ENCODE results near the gene SEMA3A. TPM values are rescaled to one million over a fixed set of nuclear protein-coding genes. Genes with fewer than 3 reads are reported as not detected.
A peak's percentile ranks its signal among the peaks of the same experiment; 100 is the strongest.
"Not testable (repeated sequence)": the region's sequence is repeated elsewhere in the genome, so short reads cannot be mapped to it uniquely, and the experiment has no call there.

Gene SEMA3A
- total RNA-seq, 1 experiment from 2014 or later: 43.3 TPM

GRCh38 chr7:84069999-84070500 lies 124.5 kb downstream of the SEMA3A start:
- no peak for ATAC-seq
- intact Hi-C loops (cut with micrococcal nuclease; ENCODE audit: unreplicated experiment): no loop called here

GRCh38 chr7:84069033-84069432 lies 125.6 kb downstream of the SEMA3A start:
- no TSS peak for BruUV-seq (replicated peaks)
- intact Hi-C loops (cut with micrococcal nuclease; ENCODE audit: unreplicated experiment) (no loop called here), in situ Hi-C loops (cut with HindIII; ENCODE audit: low pct_unique_long_range_greater_than_20kb, low sequenced_read_pairs) (no loop called here)
- peaks cover 3% of the 10 kb centered on the region for H3K4me1 ChIP-seq (ENCODE audit: control insufficient read depth, insufficient read depth, low read length)
- CTCF ChIA-PET: no interaction called here
- H3K4me3 ChIP-seq (ENCODE audit: low read depth in 2 of 2, low read length in 2 of 2): no peak overlapping the region
- H3K36me3 ChIP-seq (ENCODE audit: control insufficient read depth, insufficient read depth, low read length): no peaks in the 10 kb centered on the region; the same call in 1 of the 2 replicates
- H3K27me3 ChIP-seq (ENCODE audit: control insufficient read depth, insufficient read depth, low read length): no peaks in the 10 kb centered on the region
- no peak for ATAC-seq
- no peak for DNase-seq (ENCODE audit: low read depth, low spot score)
- H3K9me3 ChIP-seq (ENCODE audit: control insufficient read depth, insufficient read depth, low read depth, low read length): no peaks in the 10 kb centered on the region
- no peak overlapping the region for H3K27ac ChIP-seq (ENCODE audit: low read length)
- POLR2A ChIA-PET: no interaction called here
- no peak for TF ChIP-seq TCF7L2 (IDR thresholded peaks at IDR 0.05; ENCODE audit: low read depth, low read length)
- TF ChIP-seq SIN3A (IDR thresholded peaks at IDR 0.05; ENCODE audit: borderline replicate concordance, insufficient read depth, low read depth, low read length): no peak
- no peak for TF ChIP-seq POLR2AphosphoS5 (IDR thresholded peaks at IDR 0.05; ENCODE audit: low read depth, low read length)
- no peak for TF ChIP-seq CTCF (IDR thresholded peaks at IDR 0.05)
- no peak for TF ChIP-seq REST (IDR thresholded peaks at IDR 0.05; ENCODE audit: insufficient read depth in 1 of 2, low read depth in 2 of 2, low read length in 1 of 2)

More at GRCh38 chr7:84069999-84070500, 124.5 kb downstream of the SEMA3A start:
- TF ChIP-seq TCF7L2 (IDR thresholded peaks at IDR 0.05; ENCODE audit: low read depth, low read length): no peak
- no peak for DNase-seq (ENCODE audit: low read depth, low spot score)
- Histone ChIP-seq H3K9me3 (ENCODE audit: control insufficient read depth, insufficient read depth, low read depth, low read length) (no peaks in the 10 kb centered on the region), H3K4me1 (ENCODE audit: control insufficient read depth, insufficient read depth, low read length) (peaks cover 3% of the 10 kb centered on the region), H3K27ac (ENCODE audit: low read length) (peak overlapping the region; percentile 18; the same call in 1 of the 2 replicates), H3K4me3 (ENCODE audit: low read depth in 2 of 2, low read length in 2 of 2) (no peak overlapping the region), H3K27me3 (ENCODE audit: control insufficient read depth, insufficient read depth, low read length) (no peaks in the 10 kb centered on the region), H3K36me3 (ENCODE audit: control insufficient read depth, insufficient read depth, low read length) (no peaks in the 10 kb centered on the region; the same call in 1 of the 2 replicates)
- CTCF ChIA-PET: no interaction called here
- BruUV-seq (replicated peaks): no TSS peak
- in situ Hi-C loops (cut with HindIII; ENCODE audit: low pct_unique_long_range_greater_than_20kb, low sequenced_read_pairs): no loop called here
- POLR2A ChIA-PET: no interaction called here

GRCh38 chr7:84062489-84062901 lies 132.1 kb downstream of the SEMA3A start:
- DNase-seq (ENCODE audit: low read depth, low spot score); ATAC-seq; intact Hi-C loops (cut with micrococcal nuclease; ENCODE audit: unreplicated experiment); in situ Hi-C loops (cut with HindIII; ENCODE audit: low pct_unique_long_range_greater_than_20kb, low sequenced_read_pairs); H3K27ac ChIP-seq (ENCODE audit: low read length); H3K4me3 ChIP-seq (ENCODE audit: low read depth in 2 of 2, low read length in 2 of 2); H3K27me3 ChIP-seq (ENCODE audit: control insufficient read depth, insufficient read depth, low read length); POLR2A ChIA-PET; H3K9me3 ChIP-seq (ENCODE audit: control insufficient read depth, insufficient read depth, low read depth, low read length); BruUV-seq (replicated peaks); H3K36me3 ChIP-seq (ENCODE audit: control insufficient read depth, insufficient read depth, low read length); CTCF ChIA-PET; H3K4me1 ChIP-seq (ENCODE audit: control insufficient read depth, insufficient read depth, low read length): not testable (repeated sequence)

Data from Panc1 (cell line).